Measurements from ENCODE around the gene SIPA1L2. TPM values are rescaled to one million over a fixed set of nuclear protein-coding genes. Genes with fewer than 3 reads are reported as not detected.
A peak's percentile ranks its signal among the peaks of the same experiment; 100 is the strongest.

The SIPA1L2 gene
- total RNA-seq, 4 donors from 2014 or later, result 14.8 to 25.1 (median 20.8) TPM

DNA sequence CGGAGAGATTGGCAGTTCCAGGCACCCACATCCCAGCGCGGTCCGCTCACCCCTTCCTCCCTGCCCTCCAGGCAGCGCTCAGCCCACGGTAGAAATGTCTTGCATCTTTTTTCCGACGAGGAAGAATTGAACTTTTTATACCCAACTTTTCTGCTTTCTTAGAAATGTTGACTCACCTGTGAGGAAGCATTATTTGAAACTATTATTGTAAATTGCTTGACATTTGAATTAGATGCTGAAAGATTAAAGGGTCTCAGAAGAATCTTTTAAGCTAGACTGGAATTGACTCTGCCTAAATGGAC, 912 bp upstream of the SIPA1L2 start:
- Histone ChIP-seq H3K27me3 (no peaks in the 10 kb centered on the region), H3K4me1 (peaks cover 30% of the 10 kb centered on the region), H3K27ac (peak overlapping the region; percentile 89), H3K36me3 (no peaks in the 10 kb centered on the region), H3K4me3 (peak overlapping the region; percentile 93), H3K9me3 (no peaks in the 10 kb centered on the region)
- DNase-seq (ENCODE audit: low spot score in 2 of 2), result no peak
- TF ChIP-seq EP300 (IDR thresholded peaks at IDR 0.05) (no peak), POLR2AphosphoS5 (IDR thresholded peaks at IDR 0.05) (no peak)
- under 1% methylated on average over 8 of the region's 8 CpGs for WGBS

- Histone ChIP-seq H3K36me3 (no peaks in the 10 kb centered on the region), H3K9me3 (no peaks in the 10 kb centered on the region), H3K4me1 (peaks cover 43% of the 10 kb centered on the region), H3K27ac (peak overlapping the region; percentile 89), H3K27me3 (no peaks in the 10 kb centered on the region), H3K4me3 (peak overlapping the region; percentile 93)
- TF ChIP-seq EP300 (IDR thresholded peaks at IDR 0.05) (no peak), POLR2AphosphoS5 (IDR thresholded peaks at IDR 0.05) (no peak), CTCF (IDR thresholded peaks at IDR 0.05) (no peak), POLR2A (IDR thresholded peaks at IDR 0.05) (no peak)
- peak; percentile 75 to 85 for DNase-seq (ENCODE audit: low spot score in 2 of 2)
- WGBS, result 2% methylated on average over 12 of the region's 96 CpGs
Observed at GRCh38 chr1:232629250-232630046, 485 bp downstream of the SIPA1L2 start.

GRCh38 chr1:232628335-232629249, 1.3 kb downstream of the SIPA1L2 start:
- Histone ChIP-seq H3K36me3 (no peaks in the 10 kb centered on the region), H3K27me3 (no peaks in the 10 kb centered on the region), H3K27ac (peak overlapping the region; percentile 89), H3K4me3 (peak overlapping the region; percentile 93), H3K9me3 (no peaks in the 10 kb centered on the region), H3K4me1 (peaks cover 43% of the 10 kb centered on the region)
- TF ChIP-seq POLR2A (IDR thresholded peaks at IDR 0.05) (no peak), EP300 (IDR thresholded peaks at IDR 0.05) (no peak), CTCF (IDR thresholded peaks at IDR 0.05) (no peak), POLR2AphosphoS5 (IDR thresholded peaks at IDR 0.05) (no peak)
- WGBS, result 11% methylated on average over 13 of the region's 13 CpGs
- no peak for DNase-seq (ENCODE audit: low spot score in 2 of 2)

DNA sequence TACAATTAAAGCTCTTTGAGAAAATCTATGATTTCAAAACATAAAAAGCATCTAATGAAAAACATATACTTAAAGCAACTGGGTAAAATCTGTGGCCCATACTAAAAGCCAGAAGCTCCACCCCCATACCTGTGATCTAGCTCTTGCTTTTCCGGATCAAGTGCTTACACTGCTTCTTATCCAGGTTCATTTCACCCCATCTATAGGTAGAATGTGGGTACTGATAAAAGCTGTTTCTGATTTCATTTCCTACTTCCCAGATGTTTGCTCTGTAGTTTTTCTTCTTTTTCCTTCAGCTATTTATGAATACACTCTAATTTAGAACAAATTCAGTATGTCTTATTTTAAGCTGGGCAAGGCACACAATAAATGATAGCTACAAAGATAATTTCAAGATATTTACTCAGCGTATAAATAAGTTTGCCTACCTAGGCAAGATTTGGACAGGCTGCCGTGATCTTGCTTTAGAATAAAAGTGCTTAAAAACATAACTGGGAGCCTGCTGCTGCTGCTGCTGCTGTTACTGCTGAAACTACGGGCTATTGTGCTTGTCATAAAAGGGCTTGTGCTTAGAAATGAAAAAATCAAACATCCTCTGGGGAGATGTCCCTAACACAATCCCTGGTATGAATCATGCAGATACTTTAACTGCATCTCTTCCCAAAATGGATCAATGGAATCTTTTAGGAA, 2.1 kb downstream of the SIPA1L2 start:
- Histone ChIP-seq H3K9me3 (no peaks in the 10 kb centered on the region), H3K27me3 (no peaks in the 10 kb centered on the region), H3K4me1 (peaks cover 48% of the 10 kb centered on the region), H3K27ac (no peak overlapping the region), H3K4me3 (peak overlapping the region; percentile 93), H3K36me3 (no peaks in the 10 kb centered on the region)
- TF ChIP-seq CTCF (IDR thresholded peaks at IDR 0.05), result peak; percentile 48 to 53
- no peak for TF ChIP-seq POLR2AphosphoS5 (IDR thresholded peaks at IDR 0.05)
- no peak for DNase-seq (ENCODE audit: low spot score in 2 of 2)
- 27% methylated on average over 4 of the region's 4 CpGs for WGBS

DNA sequence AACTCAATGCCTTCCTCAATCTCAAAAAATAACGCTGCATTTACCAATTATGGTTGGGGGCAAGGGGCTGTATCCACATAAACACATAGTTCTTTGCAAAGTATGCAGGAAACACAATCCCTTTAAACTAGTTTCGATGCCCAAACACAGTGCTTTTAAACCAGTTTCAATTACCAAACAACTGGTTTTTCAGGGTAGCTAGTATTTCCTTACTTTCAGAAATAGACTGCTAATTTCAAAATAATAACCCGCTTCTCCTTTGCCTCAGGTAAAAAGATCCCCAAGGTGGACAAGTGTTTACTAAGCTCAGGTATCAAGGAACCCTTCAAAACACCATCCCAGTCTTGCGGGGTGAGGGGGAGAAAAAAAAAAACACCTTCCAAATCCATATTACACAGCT, 2.8 kb downstream of the SIPA1L2 start:
- Histone ChIP-seq H3K4me3 (peak overlapping the region; percentile 93), H3K27ac (no peak overlapping the region), H3K4me1 (peaks cover 53% of the 10 kb centered on the region), H3K36me3 (no peaks in the 10 kb centered on the region), H3K27me3 (no peaks in the 10 kb centered on the region), H3K9me3 (no peaks in the 10 kb centered on the region)
- no peak for DNase-seq (ENCODE audit: low spot score in 2 of 2)
- WGBS, result 62% methylated on average over 4 of the region's 4 CpGs
- TF ChIP-seq POLR2AphosphoS5 (IDR thresholded peaks at IDR 0.05), result no peak
- TF ChIP-seq POLR2A (IDR thresholded peaks at IDR 0.05), result no peak
- no peak for TF ChIP-seq EP300 (IDR thresholded peaks at IDR 0.05)
- TF ChIP-seq CTCF (IDR thresholded peaks at IDR 0.05), result no peak

All from suprapubic skin (tissue), 4 donors.